NCI-H1694 treated with DMSO at 0.1 percent for 48 hours (cell line): ENCODE data around the gene SYT14.

Experiments used
- DNase-seq: peaks from one replicate; lab custom pipeline; 2025; lab: John Stamatoyannopoulos, UW

SYT14 gene

GRCh38 chr1:210207597-210208450 is 269.8 kb downstream of the SYT14 start:
- no peak for DNase-seq

- no peak for DNase-seq
Observed at GRCh38 chr1:210213335-210213734, 275.3 kb downstream of the SYT14 start.

GRCh38 chr1:210214573-210215409 is 276.8 kb downstream of the SYT14 start:
- no peak for DNase-seq

- no peak for DNase-seq
Observed at GRCh38 chr1:210217482-210217881, 279.5 kb downstream of the SYT14 start.

GRCh38 chr1:210218047-210218446 is 280.0 kb downstream of the SYT14 start:
- DNase-seq = no peak
